Tibial artery (tissue), 4 donors: ENCODE measurements around the gene EYS.
"Not testable (repeated sequence)": the region's sequence is repeated elsewhere in the genome, so short reads cannot be mapped to it uniquely, and the experiment has no call there.

Experiments
- DNase-seq, 2 donors: peaks; one replicate each; pipeline ENCODE4 v3.0.0-alpha.2; 2019
- H3K27ac ChIP-seq, 2 donors: fragments of 200-600 bp; sonication (generic) in 1 of 2; 1 replicate in 1 of 2; 2 replicates in 1 of 2; pipeline ENCODE4 v1.5.1; 2018 to 2019; ENCODE audit warnings: mild to moderate bottlenecking in 1 of 2
- H3K27me3 ChIP-seq, 2 donors: fragments of 200-600 bp; sonication (generic) in 1 of 2; one replicate each; pipeline versions ENCODE4 v1.5.1 to v1.6.0; 2016 to 2019
- H3K36me3 ChIP-seq, 3 donors: fragments of 200-600 bp; sonication (generic) in 2 of 3; one replicate each; pipeline ENCODE4 v1.5.1; 2016 to 2019; ENCODE audit warnings: mild to moderate bottlenecking in 2 of 3
- H3K4me1 ChIP-seq, 4 donors: fragments of 200-600 bp; sonication (generic) in 2 of 4; 1 replicate in 3 of 4; 2 replicates in 1 of 4; pipeline ENCODE4 v1.5.1; 2016 to 2019
- H3K4me3 ChIP-seq, 2 donors: fragments of 200-600 bp; sonication (generic) in 1 of 2; 1 replicate in 1 of 2; 2 replicates in 1 of 2; pipeline ENCODE4 v1.5.1; 2018 to 2019; ENCODE audit warnings: mild to moderate bottlenecking in 2 of 2
- H3K9me3 ChIP-seq, 3 donors: fragments of 200-600 bp; sonication (generic) in 1 of 3; one replicate each; pipeline ENCODE4 v1.5.1; 2016 to 2019
- intact Hi-C: fragments of 100-400 bp; cut with DNase I; formaldehyde crosslinking; loops from one replicate; pipeline ENCODE4 v1.15.0; 2023; ENCODE audit warnings: low total_unique reads
- TF ChIP-seq, protein P1 (sequence below), 2 experiments: fragments of 200-600 bp in 1 of 2; fragments of 450-650 bp in 1 of 2; IDR thresholded peaks; one replicate each; pipeline ENCODE4 v1.5.1; 2017 to 2019; ENCODE audit warnings: antibody characterized with exemption in 2 of 2, mild to moderate bottlenecking in 1 of 2, moderate library complexity in 1 of 2

EYS gene

DNA sequence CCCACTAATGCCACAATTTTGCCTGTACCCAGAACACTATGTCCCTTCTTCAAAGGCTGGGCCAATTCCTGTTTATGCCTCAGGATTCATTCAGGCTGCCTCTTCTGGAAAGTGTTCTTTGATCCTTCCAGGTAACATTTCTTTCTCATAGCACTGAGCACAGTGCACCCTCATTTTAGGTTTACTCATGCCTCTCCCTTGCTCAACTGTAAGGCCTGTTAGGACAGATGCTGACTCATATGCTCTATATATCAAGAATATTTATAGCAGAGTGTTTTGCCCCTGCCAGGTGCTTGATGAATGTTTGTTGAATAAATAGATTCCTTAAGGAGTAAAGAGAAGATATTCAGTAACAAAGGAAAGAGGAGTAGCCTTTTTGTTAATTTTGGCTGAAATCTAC lies 1807.5 kb downstream of the EYS start:
- H3K36me3 ChIP-seq, result no peaks in the 10 kb centered on the region
- no peak for DNase-seq
- no peaks in the 10 kb centered on the region for H3K27me3 ChIP-seq
- H3K27ac ChIP-seq, result no peak overlapping the region
- H3K4me3 ChIP-seq, result no peak overlapping the region
- TF ChIP-seq, protein P1, sequence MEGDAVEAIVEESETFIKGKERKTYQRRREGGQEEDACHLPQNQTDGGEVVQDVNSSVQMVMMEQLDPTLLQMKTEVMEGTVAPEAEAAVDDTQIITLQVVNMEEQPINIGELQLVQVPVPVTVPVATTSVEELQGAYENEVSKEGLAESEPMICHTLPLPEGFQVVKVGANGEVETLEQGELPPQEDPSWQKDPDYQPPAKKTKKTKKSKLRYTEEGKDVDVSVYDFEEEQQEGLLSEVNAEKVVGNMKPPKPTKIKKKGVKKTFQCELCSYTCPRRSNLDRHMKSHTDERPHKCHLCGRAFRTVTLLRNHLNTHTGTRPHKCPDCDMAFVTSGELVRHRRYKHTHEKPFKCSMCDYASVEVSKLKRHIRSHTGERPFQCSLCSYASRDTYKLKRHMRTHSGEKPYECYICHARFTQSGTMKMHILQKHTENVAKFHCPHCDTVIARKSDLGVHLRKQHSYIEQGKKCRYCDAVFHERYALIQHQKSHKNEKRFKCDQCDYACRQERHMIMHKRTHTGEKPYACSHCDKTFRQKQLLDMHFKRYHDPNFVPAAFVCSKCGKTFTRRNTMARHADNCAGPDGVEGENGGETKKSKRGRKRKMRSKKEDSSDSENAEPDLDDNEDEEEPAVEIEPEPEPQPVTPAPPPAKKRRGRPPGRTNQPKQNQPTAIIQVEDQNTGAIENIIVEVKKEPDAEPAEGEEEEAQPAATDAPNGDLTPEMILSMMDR (IDR thresholded peaks at IDR 0.05), result no peak
- H3K9me3 ChIP-seq, result no peaks in the 10 kb centered on the region
- intact Hi-C loops, result no loop called here
- H3K4me1 ChIP-seq, result no peaks in the 10 kb centered on the region

DNA sequence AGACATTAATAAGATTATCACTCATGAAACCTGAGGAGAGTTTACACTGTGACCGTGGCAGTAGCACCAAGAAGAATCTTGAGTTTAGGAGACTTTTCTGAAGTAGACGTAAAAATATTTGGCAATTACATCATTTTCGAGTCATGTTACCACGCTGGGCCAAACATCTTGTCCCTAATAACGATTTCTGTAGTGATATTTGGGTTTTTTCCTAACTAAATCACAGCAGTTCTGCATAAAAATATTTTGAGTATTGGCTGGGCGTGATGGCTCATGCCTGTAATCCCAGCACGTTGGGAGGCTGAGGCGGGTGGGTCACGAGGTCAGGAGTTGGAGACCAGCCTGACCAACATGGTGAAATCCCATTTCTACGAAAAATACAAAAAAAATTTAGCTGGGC lies 1809.1 kb downstream of the EYS start:
- no peak overlapping the region for H3K4me3 ChIP-seq
- H3K27me3 ChIP-seq, result no peaks in the 10 kb centered on the region
- no peaks in the 10 kb centered on the region for H3K36me3 ChIP-seq
- no peak for DNase-seq
- no peaks in the 10 kb centered on the region for H3K4me1 ChIP-seq
- no peaks in the 10 kb centered on the region for H3K9me3 ChIP-seq
- TF ChIP-seq, protein P1 (IDR thresholded peaks at IDR 0.05), result no peak
- no peak overlapping the region for H3K27ac ChIP-seq
- intact Hi-C loops, result no loop called here

DNA sequence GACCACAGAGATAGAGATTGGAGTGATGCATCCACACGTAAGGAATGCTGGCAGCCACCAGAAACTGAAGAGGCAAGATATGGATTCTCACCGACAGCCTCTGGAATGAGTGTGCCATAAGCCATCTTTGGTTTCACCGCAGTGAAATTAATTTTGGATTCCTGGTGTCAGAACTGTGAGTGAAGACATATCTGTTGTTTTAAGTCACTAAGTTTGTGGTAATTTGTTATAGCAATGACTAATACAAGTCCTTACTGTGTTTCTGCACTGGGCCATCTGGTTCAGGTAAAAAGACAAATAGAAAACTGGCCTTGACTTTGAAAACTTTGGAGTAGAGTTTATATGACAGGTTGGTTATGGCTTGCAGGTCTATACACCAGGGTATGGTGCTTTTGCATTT lies 1809.6 kb downstream of the EYS start:
- H3K27me3 ChIP-seq, result no peaks in the 10 kb centered on the region
- TF ChIP-seq, protein P1 (IDR thresholded peaks at IDR 0.05), result no peak

DNA sequence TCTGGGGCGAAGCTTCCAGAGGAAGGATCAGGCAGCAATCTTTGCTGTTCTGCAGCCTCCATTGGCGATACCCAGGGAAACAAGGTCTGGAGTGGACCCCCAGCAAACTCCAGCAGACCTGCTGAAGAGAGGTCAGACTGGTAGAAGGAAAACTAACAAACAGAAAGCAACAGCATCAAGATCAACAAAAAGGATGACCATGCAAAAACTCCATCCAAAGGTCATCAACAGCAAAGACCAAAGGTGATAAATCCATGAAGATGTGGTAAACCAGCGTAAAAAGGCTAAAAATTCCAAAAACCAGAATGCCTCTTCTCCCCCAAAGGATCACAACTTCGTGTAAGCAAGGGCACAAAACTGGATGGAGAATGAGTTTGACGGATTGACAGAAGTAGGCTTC lies 1818.6 kb downstream of the EYS start:
- TF ChIP-seq, protein P1 (IDR thresholded peaks at IDR 0.05), result no peak
- no peak for DNase-seq
- Histone ChIP-seq H3K9me3 (no peaks in the 10 kb centered on the region), H3K27ac (no peak overlapping the region), H3K4me1 (no peaks in the 10 kb centered on the region), H3K36me3 (no peaks in the 10 kb centered on the region), H3K27me3 (no peaks in the 10 kb centered on the region), H3K4me3 (no peak overlapping the region)
- intact Hi-C loops, result no loop called here

More for the DNA sequence above, 1809.6 kb downstream of the EYS start:
- no peaks in the 10 kb centered on the region for H3K36me3 ChIP-seq
- H3K9me3 ChIP-seq, result no peaks in the 10 kb centered on the region
- intact Hi-C loops, result no loop called here
- H3K4me3 ChIP-seq, result no peak overlapping the region
- no peak overlapping the region for H3K27ac ChIP-seq
- H3K4me1 ChIP-seq, result no peaks in the 10 kb centered on the region
- DNase-seq, result no peak

DNA sequence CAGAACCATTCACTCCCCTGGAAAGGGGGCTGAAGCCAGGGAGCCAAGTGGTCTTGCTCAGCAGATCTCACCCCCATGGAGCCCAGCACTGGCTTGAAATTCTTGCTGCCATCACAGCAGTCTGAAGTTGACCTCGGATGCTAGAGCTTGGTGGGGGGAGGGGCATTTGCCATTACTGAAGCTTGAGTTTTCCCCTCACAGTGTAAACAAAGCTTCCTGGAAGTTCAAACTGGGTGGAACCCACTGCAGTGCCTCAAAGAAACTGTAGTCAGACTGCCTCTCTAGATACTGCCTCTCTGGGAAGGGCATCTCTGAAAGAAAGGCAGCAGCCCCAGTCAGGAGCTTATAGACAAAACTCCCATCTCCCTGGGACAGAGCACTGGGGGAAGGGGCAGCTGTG lies 1819.2 kb downstream of the EYS start:
- H3K4me3 ChIP-seq, H3K4me1 ChIP-seq, H3K27me3 ChIP-seq, intact Hi-C loops, H3K36me3 ChIP-seq, H3K27ac ChIP-seq, H3K9me3 ChIP-seq, DNase-seq: not testable (repeated sequence)

DNA sequence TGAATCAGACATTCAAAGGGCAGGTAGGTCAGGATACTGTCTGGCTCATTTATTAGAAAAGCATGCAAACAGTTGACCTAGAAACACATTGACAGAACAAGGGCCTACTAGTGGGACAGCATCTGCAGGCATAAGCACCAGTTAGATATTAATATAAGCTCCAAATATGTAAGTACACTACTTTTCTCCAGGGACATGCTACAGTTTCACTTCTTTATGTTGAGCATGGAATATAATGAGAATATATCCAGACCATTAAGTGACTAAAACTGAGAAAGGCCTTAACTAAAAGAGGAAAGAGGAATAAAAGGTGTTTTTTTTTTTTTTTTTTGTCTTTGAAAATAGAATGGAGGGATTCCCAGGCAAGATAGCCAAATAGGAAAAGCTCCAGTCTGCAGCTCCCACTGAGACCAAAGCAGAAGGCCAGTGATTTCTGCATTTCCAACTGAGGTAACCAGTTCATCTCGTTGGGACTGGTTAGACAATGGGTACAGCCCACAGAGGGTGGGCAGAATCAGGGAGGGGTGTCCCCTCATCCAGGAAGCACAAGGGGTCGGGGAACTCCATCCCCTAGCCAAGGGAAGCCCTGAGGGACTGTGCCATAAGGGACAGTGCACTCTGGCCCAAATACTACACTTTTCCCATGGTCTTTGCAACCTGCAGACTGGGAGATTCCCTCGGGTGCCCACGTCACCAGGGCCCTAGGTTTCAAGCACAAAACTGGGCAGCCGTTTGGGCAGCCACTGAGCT lies 1819.8 kb downstream of the EYS start:
- TF ChIP-seq, protein P1 (IDR thresholded peaks at IDR 0.05), result no peak
- Histone ChIP-seq H3K4me3 (no peak overlapping the region), H3K9me3 (no peaks in the 10 kb centered on the region), H3K36me3 (no peaks in the 10 kb centered on the region), H3K4me1 (no peaks in the 10 kb centered on the region), H3K27me3 (no peaks in the 10 kb centered on the region), H3K27ac (no peak overlapping the region)
- no peak for DNase-seq
- intact Hi-C loops, result no loop called here
